HPDE6-E6E7 (cell line): ENCODE data around the gene MBNL2.

Source experiments
- DNase-seq: peaks from one replicate; pipeline ENCODE4 v3.0.0; 2011; ENCODE audit warnings: missing footprints; ENCODE audit errors: extremely low spot score

The MBNL2 gene

DNA sequence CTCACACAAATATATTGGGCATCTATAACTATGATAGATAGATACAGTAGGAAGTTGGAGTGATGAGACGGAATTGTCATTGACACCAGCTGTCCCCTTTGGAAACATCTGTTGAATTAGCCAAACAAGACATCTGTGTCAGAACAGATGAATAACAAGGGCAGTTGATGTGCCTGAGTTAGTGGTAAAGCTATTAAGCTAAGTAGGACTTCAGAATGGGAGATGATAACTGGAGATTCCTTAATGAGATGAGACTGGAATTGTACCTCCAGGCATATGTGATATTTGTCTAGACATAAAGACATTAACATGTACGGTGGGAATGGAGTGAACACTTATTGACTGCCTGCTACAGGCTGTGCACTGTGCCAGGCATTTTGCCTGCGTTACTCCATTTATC is 78.7 kb downstream of the MBNL2 start:
- DNase-seq, result no peak

DNA sequence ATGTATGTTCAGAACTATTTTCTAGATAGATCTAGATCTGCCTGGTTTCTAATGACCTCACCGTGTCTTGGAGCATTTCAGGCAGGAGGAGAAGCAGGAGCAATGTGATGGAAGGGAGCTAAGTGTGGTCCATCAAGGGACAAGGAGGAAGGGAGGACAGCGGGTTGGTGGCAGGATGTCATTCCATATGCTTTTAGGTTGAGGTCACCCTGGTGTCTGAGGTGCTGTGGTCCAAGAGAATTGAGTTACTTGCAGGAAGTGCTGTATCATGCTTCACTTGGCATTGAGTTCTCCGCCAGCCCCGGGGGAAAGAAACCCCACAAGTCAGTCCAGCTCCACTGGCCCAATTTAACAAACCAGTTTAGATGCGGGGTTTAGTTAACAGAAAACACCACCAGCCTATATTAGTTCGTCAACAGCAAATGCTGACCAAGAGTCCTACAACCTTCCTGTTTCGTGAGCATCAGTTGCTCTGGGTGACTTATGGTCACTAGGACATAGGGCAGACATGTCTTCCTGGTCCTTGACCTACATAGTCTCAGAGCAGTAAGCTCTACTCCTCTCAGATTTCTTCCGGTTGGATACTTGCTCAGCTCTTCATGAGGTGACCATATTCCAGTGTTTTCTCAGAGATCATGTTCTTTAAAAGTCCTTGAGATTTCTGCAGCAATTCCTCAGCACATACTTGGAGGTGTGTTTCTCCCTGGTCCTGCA is 79.4 kb downstream of the MBNL2 start:
- no peak for DNase-seq

DNA sequence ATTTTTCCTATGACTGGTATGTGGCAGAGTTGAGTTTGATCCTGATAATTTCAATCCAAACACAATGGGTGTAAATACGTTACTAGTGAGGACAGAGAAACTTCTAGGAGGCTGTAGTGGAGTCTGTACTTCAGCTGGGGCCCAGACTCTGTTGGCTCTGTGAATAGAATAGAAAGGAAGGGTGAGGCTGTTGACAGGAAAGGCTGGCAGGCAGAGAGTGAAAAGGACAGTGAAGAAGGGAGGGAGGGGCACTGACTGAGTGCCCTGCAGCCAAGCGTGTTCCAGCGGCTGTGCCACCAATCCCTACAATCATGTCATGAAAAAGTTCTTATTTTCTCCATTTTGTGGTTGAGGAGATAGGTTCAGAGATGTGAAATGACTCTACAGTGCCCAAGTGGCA is 80.5 kb downstream of the MBNL2 start:
- no peak for DNase-seq

DNA sequence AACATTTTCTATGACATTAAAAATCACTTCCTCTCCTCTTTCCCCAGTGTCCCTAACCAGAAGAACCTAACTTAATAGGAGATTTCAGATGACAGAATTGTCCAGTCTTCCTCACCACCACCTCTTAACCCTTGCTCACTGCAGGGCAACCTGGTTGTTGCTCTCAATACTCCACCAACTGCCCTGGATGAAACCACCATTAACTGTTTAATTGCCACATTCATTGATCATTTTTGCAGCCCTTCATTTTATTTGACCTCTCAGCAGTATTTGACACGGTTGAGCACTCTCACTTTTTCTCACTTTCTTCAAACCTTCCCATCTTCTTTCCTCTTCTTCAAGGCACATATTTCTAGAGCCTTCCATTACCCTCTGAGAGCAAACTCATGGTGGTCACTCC is 84.0 kb downstream of the MBNL2 start:
- no peak for DNase-seq

DNA sequence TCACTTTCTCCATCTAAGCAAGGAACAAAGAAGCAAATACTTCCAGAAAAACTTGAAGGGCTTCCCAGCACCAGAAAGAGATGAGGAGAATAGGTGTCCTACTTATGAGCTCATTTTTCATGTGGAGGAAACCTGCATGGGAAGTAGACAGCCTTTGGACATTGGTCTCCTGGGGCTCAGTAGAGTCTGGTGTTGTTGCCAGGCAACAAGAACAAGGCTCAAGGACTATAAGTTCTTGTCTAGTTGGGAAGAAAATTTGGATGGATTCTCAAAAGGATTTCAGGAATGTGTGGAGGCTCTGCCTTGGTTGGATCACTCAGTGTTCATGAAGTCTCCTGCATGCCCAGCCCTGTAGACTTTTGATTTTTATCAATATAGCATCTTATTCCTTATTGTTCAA is 84.5 kb downstream of the MBNL2 start:
- no peak for DNase-seq

DNA sequence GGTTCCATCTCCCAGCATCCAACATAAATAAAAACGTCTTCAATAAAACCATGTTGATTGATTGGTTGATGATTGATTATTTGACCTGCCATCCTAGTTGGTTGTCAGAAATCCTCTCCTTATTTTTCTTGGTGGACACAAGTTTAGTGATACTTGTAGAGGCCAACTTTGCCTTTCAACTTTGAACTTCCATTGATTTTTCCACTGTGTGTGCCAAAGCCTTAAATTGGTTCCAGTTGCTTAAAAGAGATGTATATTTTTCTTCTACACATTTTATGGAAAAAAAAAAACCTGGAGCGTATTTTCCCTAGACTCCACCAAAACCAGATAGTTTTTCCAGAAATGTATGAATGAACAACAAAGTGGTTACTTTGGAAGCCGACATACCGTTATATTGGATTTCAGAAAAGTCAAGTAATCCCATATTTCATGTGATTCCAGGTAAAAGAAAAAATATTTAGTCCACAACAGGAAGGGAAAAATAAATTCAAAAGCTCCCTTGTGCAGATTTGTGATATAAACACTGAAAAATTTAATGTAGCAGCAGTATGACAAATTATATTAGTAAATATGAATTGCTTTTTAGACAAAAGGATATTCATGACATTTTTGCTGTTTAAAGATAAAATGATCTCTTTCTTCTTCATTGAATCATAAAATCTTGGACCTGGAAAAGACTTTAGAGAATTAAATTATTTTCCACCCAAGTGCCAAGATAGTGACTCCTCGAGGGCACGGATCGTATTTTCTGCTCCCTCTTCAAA is 85.2 kb downstream of the MBNL2 start:
- no peak for DNase-seq

DNA sequence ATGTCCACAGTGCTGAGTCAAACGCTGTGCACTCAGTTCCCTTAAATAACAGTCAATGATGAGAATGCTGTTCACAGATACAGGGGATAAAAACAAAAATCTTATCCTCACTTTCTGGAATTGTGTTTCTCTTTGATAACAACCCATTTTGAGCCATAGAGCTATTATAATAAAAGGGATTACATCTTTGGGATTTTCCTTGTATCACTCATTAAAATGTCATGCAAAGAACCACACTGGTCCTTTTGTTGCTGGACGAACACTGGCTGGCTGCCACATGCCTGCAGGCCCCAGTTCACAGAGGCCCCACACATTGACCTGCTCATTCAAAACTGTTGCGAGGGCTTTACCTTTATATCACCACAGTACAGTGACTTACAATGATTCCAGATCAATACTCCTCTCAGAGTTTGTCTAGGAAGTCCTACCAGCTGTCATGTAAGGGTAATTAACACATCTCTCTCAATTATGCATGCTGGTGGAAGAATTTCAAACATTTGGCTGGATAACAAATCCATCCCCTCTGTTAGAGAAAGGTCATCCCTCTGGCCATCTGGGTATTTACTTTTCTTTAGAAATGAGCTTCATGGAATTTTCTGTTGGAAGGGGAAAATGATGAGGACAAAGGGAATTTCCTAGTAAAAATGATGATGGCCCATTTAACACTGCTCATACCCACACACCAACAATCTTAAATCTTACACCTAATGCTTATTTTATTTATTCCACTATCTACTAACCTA is 85.9 kb downstream of the MBNL2 start:
- DNase-seq, result no peak

DNA sequence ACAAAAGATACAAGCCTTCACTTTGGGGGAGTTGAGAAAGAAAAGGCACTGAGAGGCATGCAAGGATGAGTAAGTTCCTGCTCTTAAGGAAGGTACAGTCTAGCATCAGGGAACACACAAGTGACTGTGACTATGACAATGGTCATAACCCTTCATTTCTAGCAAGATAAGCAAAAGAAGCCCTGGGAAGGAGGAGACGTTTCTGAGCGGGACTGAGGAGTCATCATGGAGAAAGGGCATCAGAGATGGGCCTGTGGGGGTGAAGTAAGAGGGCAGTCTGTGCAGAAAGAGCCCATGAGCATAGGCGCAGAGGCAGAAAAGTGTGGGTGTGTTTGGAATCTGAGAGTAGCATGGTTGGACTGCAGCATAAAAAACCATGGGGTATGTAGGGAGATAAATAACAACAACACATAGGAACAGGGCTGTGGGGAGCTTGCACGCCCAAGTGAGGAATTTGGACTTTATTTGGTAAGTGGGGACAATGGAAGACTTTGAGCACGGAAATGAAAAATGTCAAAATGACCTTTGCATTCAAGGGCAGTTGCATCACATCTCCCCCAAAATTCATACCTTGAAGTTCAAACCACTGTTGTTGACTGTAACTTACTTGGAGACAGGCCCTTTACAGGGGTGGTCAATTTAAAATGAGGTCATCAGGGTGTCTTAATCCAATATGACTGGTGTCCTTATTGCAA is 86.7 kb downstream of the MBNL2 start:
- DNase-seq, result no peak

DNA sequence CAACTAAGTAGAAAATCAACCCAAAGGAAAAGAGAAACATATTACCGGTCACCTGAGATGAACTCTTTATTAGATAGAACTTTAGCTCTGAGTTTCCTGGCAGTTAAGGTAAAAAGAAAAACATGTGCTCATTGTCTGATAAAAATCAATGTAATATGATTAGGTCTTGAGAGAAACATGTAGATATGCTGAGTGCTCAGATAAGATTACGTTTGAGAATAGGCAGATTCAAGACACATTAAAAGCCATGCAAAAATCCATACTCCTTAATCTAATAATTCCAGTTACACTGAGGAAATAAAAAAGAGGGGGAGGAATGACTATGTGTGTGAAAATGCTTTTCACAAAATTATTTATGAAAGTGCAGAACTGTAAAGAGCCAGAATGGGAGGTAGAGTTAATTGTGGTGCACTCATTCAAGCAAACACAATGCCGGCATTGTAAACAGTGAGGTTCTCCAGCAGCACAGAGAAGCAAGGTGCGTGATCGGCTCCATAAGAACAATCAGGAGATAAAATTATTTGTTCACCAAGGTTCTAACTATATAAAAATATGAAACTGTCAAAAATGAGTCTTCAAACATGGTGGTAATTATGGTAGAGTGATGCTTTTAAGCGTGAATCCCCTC is 88.8 kb downstream of the MBNL2 start:
- no peak for DNase-seq

DNA sequence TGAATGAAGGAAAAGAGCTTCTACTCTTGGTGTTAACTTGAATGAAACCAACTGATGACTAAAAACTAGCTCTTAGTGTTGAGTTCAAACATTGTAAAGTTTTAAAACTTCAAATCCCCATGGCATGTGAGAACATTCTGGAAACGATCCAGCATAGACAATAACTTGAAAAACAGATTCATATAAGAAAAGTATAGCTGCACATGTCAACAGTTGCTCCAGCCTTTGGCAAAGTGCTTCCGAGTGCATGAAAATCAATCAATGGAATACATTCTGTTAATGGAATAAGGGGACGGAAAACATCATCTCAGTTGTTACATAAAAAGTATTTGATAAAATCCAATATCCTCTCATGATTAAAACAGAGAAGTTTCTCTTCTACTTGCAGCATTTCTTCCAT is 89.8 kb downstream of the MBNL2 start:
- DNase-seq, result no peak

DNA sequence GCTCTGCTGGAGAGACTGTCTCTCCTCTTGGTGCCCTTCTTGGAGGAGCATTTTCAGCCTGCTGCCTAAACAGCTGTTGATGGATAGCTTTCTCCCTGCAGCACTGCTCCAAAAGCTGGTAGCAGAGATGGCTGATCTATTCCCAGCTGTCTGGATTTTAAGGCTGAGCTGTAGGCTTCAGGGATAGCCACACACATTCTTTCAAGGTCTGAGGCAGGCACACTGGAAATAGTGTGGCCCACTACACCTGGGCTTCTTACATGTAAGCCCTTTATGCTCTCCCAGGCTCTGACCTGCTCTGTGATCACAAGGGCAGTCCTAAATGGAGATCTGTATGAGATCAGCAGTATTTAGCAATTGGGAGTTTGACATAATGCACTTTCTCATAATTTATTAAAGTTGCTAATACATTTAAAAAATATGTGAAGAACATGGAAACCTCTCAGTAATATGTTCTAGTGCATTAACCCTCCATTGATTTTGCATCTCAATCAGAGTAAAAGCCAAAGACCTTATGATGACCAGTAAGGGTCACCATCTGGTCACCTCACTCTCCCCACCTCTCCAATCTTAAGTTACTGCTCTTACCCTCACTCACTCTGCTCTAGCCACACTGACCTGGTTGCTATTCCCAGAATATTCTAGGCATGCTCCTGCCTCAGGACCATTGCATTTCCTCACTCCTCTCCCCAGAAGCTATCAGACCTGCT is 91.6 kb downstream of the MBNL2 start:
- DNase-seq, result no peak

DNA sequence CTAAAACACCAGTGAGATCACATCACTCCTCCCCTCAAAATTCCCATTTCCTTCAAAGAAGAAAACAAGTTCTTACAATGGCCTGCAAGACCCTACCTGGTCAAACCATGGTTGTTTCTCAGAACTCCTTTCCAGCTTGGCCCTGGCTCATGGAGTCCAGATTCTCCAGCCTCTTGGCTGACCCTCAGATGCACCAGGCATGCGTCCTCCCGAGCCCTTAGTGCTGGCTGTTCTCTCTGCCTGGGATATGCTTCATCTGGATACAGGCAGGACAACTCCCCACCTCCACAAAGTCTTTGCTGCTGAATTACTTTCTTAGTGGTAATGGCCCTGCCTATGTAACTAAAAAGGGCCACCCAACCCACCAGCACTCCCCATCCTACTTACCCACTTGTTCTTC is 94.3 kb downstream of the MBNL2 start:
- DNase-seq, result no peak

DNA sequence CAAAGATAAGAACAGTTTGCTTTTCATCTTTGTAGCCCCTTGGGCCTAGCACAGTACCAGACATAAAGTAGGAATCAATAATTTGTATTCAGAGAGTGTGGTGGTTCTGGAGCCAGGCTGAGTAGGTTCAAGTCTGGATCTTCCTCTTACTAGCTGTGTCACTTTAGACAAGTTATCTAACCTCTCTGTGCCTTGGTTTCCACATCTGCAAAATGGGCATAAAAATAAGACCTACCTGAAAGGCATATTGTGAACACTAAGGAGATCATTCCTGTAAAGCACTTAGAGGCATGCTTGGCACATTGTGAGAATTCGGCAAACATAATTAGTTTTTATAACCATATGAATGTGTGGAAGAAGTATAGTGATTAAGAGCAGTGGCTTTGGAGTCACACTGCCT is 95.8 kb downstream of the MBNL2 start:
- no peak for DNase-seq

DNA sequence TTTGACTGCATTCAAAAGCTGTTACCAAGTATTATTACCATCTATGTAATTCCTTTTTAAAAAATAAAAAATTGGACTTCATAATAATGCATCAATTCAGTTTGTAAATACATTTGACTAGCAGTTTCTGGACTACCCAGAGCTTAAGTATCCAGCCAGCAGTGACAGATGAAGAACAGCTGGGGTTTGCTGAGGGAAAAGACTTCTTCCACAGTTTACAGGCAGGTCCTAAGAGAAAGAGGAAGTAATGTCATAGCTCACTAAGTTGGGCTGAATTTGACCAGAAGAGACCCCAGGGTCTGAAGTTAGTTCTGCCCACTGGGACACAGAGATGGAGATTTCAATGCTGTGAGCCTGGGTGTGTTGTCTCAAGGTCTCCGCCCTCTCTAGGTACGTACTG is 96.4 kb downstream of the MBNL2 start:
- no peak for DNase-seq

DNA sequence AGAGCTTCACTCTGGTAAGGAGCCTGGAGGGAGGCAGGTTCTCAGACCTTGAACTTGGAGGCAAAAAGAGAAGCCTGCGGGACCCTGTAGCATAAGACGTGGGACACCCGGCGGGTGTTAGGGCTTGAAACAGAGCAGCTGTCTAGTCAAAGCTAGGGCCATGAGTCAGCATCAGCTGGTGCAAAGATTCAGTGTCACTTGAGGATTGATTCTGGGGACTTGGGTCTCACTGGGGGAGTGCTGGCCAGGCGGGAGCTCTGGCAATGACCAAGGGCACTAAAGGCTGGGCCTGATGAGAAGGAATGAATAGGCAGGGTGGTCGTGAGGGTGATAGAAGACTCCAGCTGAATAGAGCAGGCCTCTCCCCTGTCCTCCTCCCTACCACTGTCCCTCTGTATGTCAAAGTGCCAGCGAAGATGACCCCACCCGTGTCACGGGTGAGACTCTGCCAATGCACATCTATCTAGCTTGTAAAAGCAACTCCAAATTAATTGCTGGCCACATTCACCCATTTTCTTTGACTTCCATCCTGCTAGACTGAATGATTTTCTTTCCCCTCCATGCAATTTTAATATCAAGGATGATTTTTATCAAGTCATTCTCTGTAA is 97.1 kb downstream of the MBNL2 start:
- no peak for DNase-seq

DNA sequence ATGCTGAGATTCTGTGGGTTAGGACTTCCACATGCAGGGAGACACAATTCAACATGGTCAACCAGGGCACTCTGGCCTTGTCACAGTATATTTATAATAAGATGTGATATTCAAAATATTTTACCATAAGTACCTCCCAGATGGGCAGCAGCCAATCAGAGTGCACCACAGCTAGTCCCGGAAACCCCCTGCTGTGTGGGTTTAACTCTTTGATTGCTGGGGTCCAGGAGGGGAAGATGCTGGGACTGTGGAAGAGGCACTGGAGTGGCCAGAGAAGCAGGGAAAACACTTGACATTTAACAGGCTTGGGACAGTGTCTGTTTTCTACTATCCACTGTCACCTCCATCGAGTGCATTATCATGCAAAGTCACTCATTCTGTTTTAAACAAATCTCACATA is 99.0 kb downstream of the MBNL2 start:
- no peak for DNase-seq

DNA sequence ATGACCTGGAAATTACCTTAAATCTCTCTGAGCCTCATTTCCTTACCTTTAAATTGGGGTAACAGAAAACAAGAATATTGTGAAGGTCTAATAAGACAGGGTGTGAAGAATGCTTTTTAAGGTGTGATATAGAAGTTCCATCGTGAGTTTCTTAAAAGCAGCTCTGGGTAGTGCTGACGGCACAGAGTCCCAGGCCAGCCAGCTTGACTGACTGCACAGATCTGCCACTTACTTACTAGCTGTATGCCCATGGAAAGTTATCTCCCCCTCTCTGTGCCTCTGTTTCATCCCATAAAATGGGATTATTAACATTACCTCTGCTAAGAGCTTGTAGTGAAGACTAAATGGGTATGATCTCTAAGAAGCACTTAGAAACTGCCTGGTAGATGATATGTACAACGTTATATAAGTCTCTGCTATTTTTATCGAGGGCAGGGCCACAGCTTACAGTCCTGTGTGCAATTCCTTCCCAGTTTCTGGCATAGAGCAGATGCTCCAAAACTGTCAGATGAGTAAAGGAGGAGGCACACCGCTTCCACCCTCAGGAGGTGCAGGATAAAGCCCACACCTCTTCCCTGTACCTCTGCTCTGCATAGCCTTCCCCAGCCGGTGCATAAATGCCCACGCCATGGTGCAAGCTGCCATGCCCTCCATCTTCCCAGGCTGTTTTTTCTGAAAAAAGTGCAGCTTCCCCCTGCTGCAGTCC is 99.6 kb downstream of the MBNL2 start:
- DNase-seq, result no peak

DNA sequence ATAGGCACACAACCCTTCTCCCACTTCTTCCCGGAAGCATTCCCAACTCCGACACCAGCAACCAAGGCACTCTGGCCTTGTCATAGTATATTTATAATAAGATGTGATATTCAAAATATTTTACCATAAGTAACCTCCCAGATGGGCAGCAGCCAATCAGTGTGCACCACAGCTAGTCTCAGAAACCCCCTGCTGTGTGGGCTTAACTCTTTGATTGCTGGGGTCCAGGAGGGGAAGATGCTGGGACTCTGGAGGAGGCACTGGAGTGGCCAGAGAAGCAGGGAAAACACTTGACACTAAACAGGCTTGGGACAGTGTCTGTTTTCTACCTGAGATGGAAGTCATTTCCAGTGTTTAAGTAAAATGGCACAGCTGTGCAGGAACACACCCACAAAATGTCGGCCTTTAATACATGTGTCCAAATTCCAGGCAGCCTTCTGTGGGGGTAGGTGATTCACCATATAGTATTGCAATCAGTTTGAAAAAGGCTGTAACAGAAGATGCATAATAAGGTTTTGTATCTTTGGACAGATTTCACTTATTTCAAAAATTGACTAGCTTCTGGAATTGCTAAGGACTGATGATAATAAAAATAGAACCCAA is 100.7 kb downstream of the MBNL2 start:
- no peak for DNase-seq

DNA sequence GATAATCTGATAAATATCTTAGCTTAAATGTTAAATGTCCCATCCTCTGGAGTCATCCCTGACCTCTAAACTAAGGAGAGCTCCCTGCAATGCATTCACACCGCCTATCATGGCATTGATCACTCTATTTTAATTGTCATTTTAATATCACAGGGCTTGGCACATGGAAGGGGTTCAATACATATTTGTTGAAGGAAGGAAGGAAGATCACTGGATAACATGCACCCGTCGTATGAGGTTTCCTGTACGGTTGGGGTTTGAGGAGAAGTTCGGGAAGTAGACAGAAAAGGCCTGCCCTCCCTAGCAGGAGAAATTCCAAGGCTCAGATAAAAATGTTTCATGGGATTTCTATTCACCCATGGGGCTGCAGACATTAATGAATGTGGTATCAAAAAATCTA is 102.0 kb downstream of the MBNL2 start:
- DNase-seq, result no peak

DNA sequence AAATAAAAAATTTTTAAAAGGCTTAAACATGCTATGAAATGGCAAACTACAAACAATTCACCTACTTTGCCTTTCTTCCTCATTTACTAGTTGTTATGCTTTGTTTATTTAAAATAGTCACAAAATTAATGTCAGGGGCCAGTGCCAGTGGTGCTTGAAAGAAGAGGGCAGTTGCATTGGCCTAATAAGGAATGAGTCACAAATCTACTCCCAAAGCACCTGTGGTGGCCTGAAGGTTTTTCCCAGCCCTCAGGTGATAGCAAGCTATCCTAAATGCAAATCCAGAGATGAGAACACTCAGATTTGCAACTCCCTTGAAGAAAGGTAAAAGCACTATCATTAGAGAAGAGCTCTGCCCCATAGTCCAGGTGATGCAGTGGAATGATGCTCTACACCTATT is 103.6 kb downstream of the MBNL2 start:
- no peak for DNase-seq
